ENCODE measurements around the gene SIGLEC10. TPM values are rescaled to one million over a fixed set of nuclear protein-coding genes. Genes with fewer than 3 reads are reported as not detected.

SIGLEC10 gene
- total RNA-seq, 8 experiments from 2014 or later: 0.05 to 1.2 (median 0.71) TPM; not detected in 2

- 0 to 47% (median 5%) methylated on average over 1 to 9 of the region's 10 CpGs; no CpG with 5 or more reads in 2 of the 10 experiments for WGBS, 10 experiments
- H3K27ac ChIP-seq: peak overlapping the region; percentile 76 to 80
- H3K4me1 ChIP-seq (replicated peaks in 1 of 2): peaks cover 10 to 12% of the 10 kb centered on the region in 2 donors
- in situ Hi-C loops (cut with MboI; ENCODE audit: low pct_unique_long_range_greater_than_20kb in 2 of 9, low sequenced_read_pairs in 9 of 9, unreplicated experiment in 9 of 9): no loop called here
- ATAC-seq (replicated peaks in 6 of 8): peak in 1 of 8 experiments; percentile 1
- H3K4me3 ChIP-seq: peak overlapping the region; percentile 40 to 64 (median 58)
These were observed 52.1 kb downstream of the SIGLEC10 start for GRCh38 chr19:51365211-51365964.

- in situ Hi-C loops (cut with MboI; ENCODE audit: low pct_unique_long_range_greater_than_20kb in 2 of 9, low sequenced_read_pairs in 9 of 9, unreplicated experiment in 9 of 9): no loop called here
- H3K4me3 ChIP-seq: no peak overlapping the region
These were observed 53.0 kb downstream of the SIGLEC10 start for GRCh38 chr19:51364200-51365106.

DNA sequence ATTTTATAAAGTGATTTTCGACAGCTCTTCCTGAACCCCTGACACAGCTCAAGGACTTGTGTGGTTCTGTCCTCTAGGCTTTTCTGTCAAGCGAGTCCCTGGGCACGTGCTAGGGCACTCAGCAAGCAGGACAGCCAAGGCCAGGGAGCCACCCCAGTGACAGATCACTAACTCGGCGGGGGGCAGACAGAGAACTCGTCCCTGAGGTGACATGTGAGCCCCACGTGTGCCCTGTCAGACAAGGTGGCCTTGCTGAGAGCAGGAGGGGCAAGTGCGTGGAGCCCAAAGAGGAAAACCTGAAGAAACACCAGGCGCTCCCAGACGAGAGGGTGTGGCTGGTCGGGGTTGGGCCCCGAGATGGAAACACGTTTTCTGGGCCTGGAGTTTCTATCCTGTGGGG is 56.2 kb downstream of the SIGLEC10 start:
- Histone ChIP-seq H3K27ac (no peak overlapping the region), H3K4me1 (replicated peaks in 1 of 2) (peaks cover 7% of the 10 kb centered on the region in 2 donors), H3K4me3 (no peak overlapping the region)
- in situ Hi-C loops (cut with MboI; ENCODE audit: low pct_unique_long_range_greater_than_20kb in 2 of 9, low sequenced_read_pairs in 9 of 9, unreplicated experiment in 9 of 9): no loop called here
- WGBS, 10 experiments: 70 to 92% (median 87%) methylated on average over 2 to 5 of the region's 13 CpGs; no CpG with 5 or more reads in 4 of the 10 experiments
- ATAC-seq (replicated peaks in 6 of 8): no peak

More at GRCh38 chr19:51364200-51365106, 53.0 kb downstream of the SIGLEC10 start:
- H3K27ac ChIP-seq: no peak overlapping the region
- peaks cover 10 to 12% of the 10 kb centered on the region in 2 donors for H3K4me1 ChIP-seq (replicated peaks in 1 of 2)
- WGBS, 10 experiments: 67 to 100% (median 91%) methylated on average over 1 to 10 of the region's 15 CpGs; no CpG with 5 or more reads in 4 of the 10 experiments
- ATAC-seq (replicated peaks in 6 of 8): no peak

Other genes with a start within 250 kb of the SIGLEC10 start
- gene CD33, start 192.6 kb downstream of the SIGLEC10 start, total RNA-seq: 10 to 100 TPM in 1 of 8 experiments, 1 to 10 TPM in 2, under 1 TPM in 3, not detected in 2; 0.09 to 26.1 (median 2.7) TPM
- gene SIGLECL1, start 166.6 kb downstream of the SIGLEC10 start, total RNA-seq: 1 to 10 TPM in 1 of 8 experiments, under 1 TPM in 1, not detected in 6; 0.20 to 1.1 TPM
- gene IGLON5, start 106.0 kb downstream of the SIGLEC10 start, total RNA-seq: 10 to 100 TPM in 2 of 8 experiments, 1 to 10 TPM in 3, under 1 TPM in 3; 0.20 to 13.0 (median 5.7) TPM
- 1 to 10 TPM; 1.3 to 5.2 (median 2.2) TPM for gene VSIG10L, start 75.5 kb downstream of the SIGLEC10 start, total RNA-seq
- 100 to 1,000 TPM in 7 of 8 experiments, 10 to 100 TPM in 1; 64.7 to 217 (median 144) TPM for gene ETFB, start 51.3 kb downstream of the SIGLEC10 start, total RNA-seq
- 1 to 10 TPM in 7 of 8 experiments, under 1 TPM in 1; 0.36 to 4.1 (median 2.4) TPM for gene CLDND2, start 48.6 kb downstream of the SIGLEC10 start, total RNA-seq
- under 1 TPM in 1 of 8 experiments, not detected in 7; 0.27 TPM for gene NKG7, start 45.0 kb downstream of the SIGLEC10 start, total RNA-seq
- under 1 TPM in 1 of 8 experiments, not detected in 7; 0.38 TPM for gene LIM2, start 29.7 kb downstream of the SIGLEC10 start, total RNA-seq
- 1 to 10 TPM in 2 of 8 experiments, under 1 TPM in 4, not detected in 2; 0.14 to 1.2 (median 0.58) TPM for gene C19orf84, start 27.1 kb downstream of the SIGLEC10 start, total RNA-seq
- gene SIGLEC8, start 40.8 kb upstream of the SIGLEC10 start, total RNA-seq: under 1 TPM in 2 of 8 experiments, not detected in 6; 0.47 to 0.51 TPM
- gene CEACAM18, start 60.9 kb upstream of the SIGLEC10 start, total RNA-seq: not detected
- gene SIGLEC12, start 84.2 kb upstream of the SIGLEC10 start, total RNA-seq: under 1 TPM in 2 of 8 experiments, not detected in 6; 0.08 to 0.19 TPM
- gene SIGLEC6, start 114.0 kb upstream of the SIGLEC10 start, total RNA-seq: not detected
- 1 to 10 TPM; 3.0 to 9.5 (median 6.0) TPM for gene ZNF175, start 153.6 kb upstream of the SIGLEC10 start, total RNA-seq
- not detected for gene SIGLEC5, start 212.8 kb upstream of the SIGLEC10 start, total RNA-seq
- under 1 TPM in 1 of 8 experiments, not detected in 7; 0.24 TPM for gene SIGLEC14, start 229.2 kb upstream of the SIGLEC10 start, total RNA-seq